ENCODE data around the gene MARCHF9. TPM values are rescaled to one million over a fixed set of nuclear protein-coding genes. Genes with fewer than 3 reads are reported as not detected.
"Not testable (repeated sequence)": the region's sequence is repeated elsewhere in the genome, so short reads cannot be mapped to it uniquely, and the experiment has no call there.

The MARCHF9 gene
- polyA plus RNA-seq, 3 donors from 2014 or later = 1.7 to 4.4 (median 3.7) TPM

- no peaks in the 10 kb centered on the region for H3K9me3 Mint-ChIP-seq
- H3K4me3 Mint-ChIP-seq = no peak overlapping the region
- no peak overlapping the region for H3K27ac Mint-ChIP-seq
- no peak for DNase-seq
- peaks cover 19 to 27% (median 26%) of the 10 kb centered on the region in 3 donors for H3K27me3 Mint-ChIP-seq (ENCODE audit: low read depth in 3 of 3)
- peaks cover 39 to 48% of the 10 kb centered on the region in 2 donors for H3K4me1 Mint-ChIP-seq
- peaks cover 5 to 9% (median 6%) of the 10 kb centered on the region in 3 donors for H3K36me3 Mint-ChIP-seq
Measured at GRCh38 chr12:57767876-57768275, 13.0 kb downstream of the MARCHF9 start.

- Mint-ChIP-seq H3K27ac (peak overlapping the region in 1 of 6 donors; percentile 15), H3K4me3 (peak overlapping the region in 4 of 5 donors; percentile 0 to 51 (median 48)), H3K9me3 (no peaks in the 10 kb centered on the region), H3K4me1 (peaks cover 34 to 46% of the 10 kb centered on the region in 2 donors), H3K27me3 (ENCODE audit: low read depth in 3 of 3) (peaks cover 10 to 19% (median 13%) of the 10 kb centered on the region in 3 donors), H3K36me3 (peaks cover 5 to 9% (median 6%) of the 10 kb centered on the region in 3 donors)
- no peak for DNase-seq
Measured at GRCh38 chr12:57769594-57769993, 14.7 kb downstream of the MARCHF9 start.

DNA sequence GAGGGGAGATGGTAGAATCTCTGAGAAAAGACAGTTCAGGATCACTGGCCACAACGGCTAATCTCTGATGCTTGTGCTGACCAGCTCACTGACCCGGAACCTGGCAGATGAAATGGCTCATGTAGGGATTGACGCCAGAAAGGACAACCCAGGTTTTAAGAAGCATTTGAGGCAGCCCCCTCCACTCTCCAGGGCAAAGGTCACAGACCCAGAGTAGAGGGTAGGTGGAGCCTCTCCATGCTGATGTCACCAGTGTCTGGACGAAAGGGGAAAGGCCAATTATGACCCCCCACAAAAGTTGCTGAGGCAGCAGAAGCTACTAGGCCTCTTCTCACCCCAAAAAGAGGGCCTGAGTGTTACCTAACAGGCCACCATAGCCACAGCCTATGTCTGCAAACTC is 15.8 kb downstream of the MARCHF9 start:
- Mint-ChIP-seq H3K27ac (peak overlapping the region in 2 of 6 donors; percentile 6 to 21), H3K4me3 (peak overlapping the region; percentile 19 to 94 (median 40))

DNA sequence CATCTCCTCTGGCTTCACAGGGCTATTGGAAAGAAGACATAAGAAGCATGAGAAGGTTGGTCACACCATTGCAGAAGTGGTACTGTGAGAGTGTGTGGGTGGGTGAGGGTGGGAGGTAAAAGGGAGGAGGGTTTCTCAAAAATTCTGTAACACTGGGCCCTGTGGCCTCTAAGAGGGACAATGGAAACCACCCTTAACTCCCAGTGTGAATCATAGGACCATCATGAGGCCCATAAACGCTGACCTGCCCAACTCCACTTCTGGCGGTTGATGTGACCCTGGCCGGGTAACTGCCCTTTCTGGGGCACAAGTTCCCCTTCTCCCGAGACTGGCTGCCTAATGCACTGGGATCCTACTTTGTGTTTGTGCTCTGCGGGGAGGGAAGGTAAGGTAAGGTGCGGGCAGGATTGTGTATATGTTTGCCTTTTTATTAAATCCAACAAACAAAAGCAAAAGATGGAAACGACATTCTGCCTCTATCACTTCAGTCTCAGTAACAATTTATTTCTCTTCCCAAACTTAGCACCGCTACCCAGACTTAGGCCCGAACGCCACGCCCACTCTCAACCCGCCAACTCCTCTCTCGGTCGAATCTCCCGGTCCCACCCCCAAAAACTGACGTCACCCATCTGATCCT is 16.5 kb downstream of the MARCHF9 start:
- Mint-ChIP-seq H3K27ac (peak overlapping the region; percentile 92 to 96 (median 92)), H3K4me1 (peaks cover 17 to 29% of the 10 kb centered on the region in 2 donors), H3K9me3 (no peaks in the 10 kb centered on the region), H3K4me3 (peak overlapping the region; percentile 94 to 99 (median 97)), H3K36me3 (peaks cover 6 to 10% (median 9%) of the 10 kb centered on the region in 3 donors), H3K27me3 (ENCODE audit: low read depth in 3 of 3) (peaks cover 4 to 12% (median 7%) of the 10 kb centered on the region in 3 donors)
- DNase-seq = no peak

More for the DNA sequence above, 15.8 kb downstream of the MARCHF9 start:
- no peak for DNase-seq
- Mint-ChIP-seq H3K4me1 (peaks cover 23 to 35% of the 10 kb centered on the region in 2 donors), H3K9me3 (no peaks in the 10 kb centered on the region), H3K36me3 (peaks cover 6 to 9% (median 7%) of the 10 kb centered on the region in 3 donors), H3K27me3 (ENCODE audit: low read depth in 3 of 3) (peaks cover 7 to 15% (median 8%) of the 10 kb centered on the region in 3 donors)

GRCh38 chr12:57771873-57772428 is 17.0 kb downstream of the MARCHF9 start, which contains the start of gene METTL1:
Gene METTL1 (minus strand): TSS chr12:57772105. CDS start chr12:57772083, 22 bp downstream.
- no peaks in the 10 kb centered on the region for H3K9me3 Mint-ChIP-seq
- H3K27ac Mint-ChIP-seq = peak within 1 kb of the TSS; percentile 92 to 96 (median 92)
- peak; percentile 85 to 86 (median 86) for DNase-seq
- H3K4me1 Mint-ChIP-seq = peaks cover 11 to 23% of the 10 kb centered on the region in 2 donors
- peak within 1 kb of the TSS; percentile 94 to 99 (median 97) for H3K4me3 Mint-ChIP-seq
- peaks cover 6 to 12% (median 9%) of the 10 kb centered on the region in 3 donors for H3K36me3 Mint-ChIP-seq
- peaks cover 0 to 11% (median 5%) of the 10 kb centered on the region in 3 donors for H3K27me3 Mint-ChIP-seq (ENCODE audit: low read depth in 3 of 3)

DNA sequence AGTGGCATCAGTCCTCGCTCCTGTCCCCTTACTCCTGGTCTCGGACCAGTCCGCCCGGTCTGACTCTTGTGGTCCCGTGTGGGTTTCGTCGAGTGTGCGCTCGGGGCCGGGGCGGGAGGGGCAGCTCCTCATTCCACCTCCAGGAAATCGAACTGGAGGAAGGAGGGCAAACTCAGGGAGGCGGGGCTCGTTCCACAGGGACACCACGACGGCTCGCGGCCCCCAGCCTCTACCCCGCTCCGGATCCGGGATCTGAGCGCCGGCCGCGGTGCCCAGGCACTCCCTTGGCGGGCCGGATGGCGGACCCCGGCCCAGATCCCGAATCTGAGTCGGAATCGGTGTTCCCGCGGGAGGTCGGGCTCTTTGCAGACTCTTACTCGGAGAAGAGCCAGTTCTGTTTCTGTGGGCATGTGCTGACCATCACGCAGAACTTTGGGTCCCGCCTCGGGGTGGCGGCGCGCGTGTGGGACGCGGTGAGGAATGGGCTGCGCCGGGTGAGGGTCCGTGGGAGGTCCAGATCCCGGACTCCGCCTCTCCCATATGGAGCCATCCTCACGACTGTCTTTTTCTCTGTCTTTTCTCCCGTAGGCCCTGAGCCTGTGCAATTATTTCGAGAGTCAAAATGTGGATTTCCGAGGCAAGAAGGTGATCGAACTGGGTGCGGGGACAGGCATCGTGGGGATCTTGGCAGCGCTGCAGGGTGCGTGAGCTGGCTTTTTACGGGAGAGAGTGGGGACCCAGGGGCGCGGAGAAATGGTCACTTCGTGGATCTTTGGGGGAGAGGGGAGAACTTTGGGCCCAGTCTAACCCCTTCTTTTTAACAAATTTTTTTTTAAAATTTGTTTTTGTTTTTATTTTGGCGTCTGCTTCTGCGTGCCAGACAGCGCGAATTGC is 17.8 kb downstream of the MARCHF9 start, which contains the start of gene EEF1AKMT3:
EEF1AKMT3 (plus strand) TSS at position 186 of the 894 bp plus-strand sequence; CDS start at position 297, 111 bp downstream.
- H3K9me3 Mint-ChIP-seq = no peaks in the 10 kb centered on the region
- H3K4me1 Mint-ChIP-seq = peaks cover 11 to 23% of the 10 kb centered on the region in 2 donors
- H3K27ac Mint-ChIP-seq = peak within 1 kb of the TSS; percentile 92 to 96 (median 92)
- H3K36me3 Mint-ChIP-seq = peaks cover 6 to 16% (median 9%) of the 10 kb centered on the region in 3 donors
- peak within 1 kb of the TSS; percentile 94 to 99 (median 97) for H3K4me3 Mint-ChIP-seq
- H3K27me3 Mint-ChIP-seq (ENCODE audit: low read depth in 3 of 3) = peaks cover 2 to 11% (median 5%) of the 10 kb centered on the region in 3 donors
- peak in 1 of 3 donors; percentile 16 for DNase-seq

GRCh38 chr12:57774634-57775033 is 19.7 kb downstream of the MARCHF9 start:
- Mint-ChIP-seq H3K4me1 (peaks cover 11 to 23% of the 10 kb centered on the region in 2 donors), H3K4me3 (peak overlapping the region in 1 of 5 donors; percentile 3), H3K36me3 (peaks cover 0 to 22% (median 2%) of the 10 kb centered on the region in 3 donors)
- not testable (repeated sequence) for H3K9me3 Mint-ChIP-seq; H3K27ac Mint-ChIP-seq; DNase-seq; H3K27me3 Mint-ChIP-seq (ENCODE audit: low read depth in 3 of 3)

- Mint-ChIP-seq H3K4me3 (peak overlapping the region in 1 of 5 donors; percentile 18), H3K9me3 (no peaks in the 10 kb centered on the region), H3K4me1 (peaks cover 11 to 19% of the 10 kb centered on the region in 2 donors), H3K27me3 (ENCODE audit: low read depth in 3 of 3) (peaks cover 5 to 8% (median 6%) of the 10 kb centered on the region in 3 donors), H3K36me3 (peaks cover 0 to 18% (median 2%) of the 10 kb centered on the region in 3 donors), H3K27ac (no peak overlapping the region)
- DNase-seq = no peak
Measured at GRCh38 chr12:57775044-57775443, 20.1 kb downstream of the MARCHF9 start.

DNA sequence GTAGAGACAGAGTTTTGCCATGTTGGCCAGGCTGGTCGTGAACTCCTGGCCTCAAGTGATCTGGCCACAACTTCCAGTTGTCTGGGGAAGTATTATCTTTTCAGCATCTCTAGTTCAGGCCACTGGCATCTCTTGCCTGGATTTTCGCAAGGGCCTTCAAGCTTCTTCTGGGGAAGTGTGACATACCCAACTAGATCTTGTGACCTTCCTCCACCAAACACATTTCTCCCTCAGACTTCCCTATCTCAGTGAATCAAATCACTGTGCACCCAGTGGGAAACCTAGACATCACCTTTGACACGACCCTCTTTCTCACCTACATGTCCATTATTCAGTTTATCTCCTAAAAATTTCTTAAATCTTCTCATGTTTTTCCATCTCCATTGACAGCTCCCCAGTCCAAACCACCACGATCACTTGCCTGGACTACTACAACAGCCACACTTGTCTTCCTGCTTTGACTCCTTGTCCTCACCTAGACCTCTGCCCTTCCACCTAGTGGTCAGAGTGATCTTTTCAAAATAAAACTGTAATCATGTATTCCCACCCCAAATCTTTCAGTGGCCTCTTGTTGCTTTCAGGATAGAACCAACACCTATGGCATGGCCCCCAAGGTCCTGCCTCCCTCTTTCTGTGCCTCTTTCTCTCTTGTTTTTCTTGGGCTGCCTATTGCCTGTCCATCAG is 20.8 kb downstream of the MARCHF9 start:
- peaks cover 11 to 17% of the 10 kb centered on the region in 2 donors for H3K4me1 Mint-ChIP-seq
- peak overlapping the region in 2 of 6 donors; percentile 13 to 14 for H3K27ac Mint-ChIP-seq
- H3K4me3 Mint-ChIP-seq = peak overlapping the region in 1 of 5 donors; percentile 7
- no peaks in the 10 kb centered on the region for H3K9me3 Mint-ChIP-seq
- DNase-seq = no peak
- H3K36me3 Mint-ChIP-seq = peaks cover 0 to 16% (median 2%) of the 10 kb centered on the region in 3 donors
- peaks cover 5 to 8% (median 6%) of the 10 kb centered on the region in 3 donors for H3K27me3 Mint-ChIP-seq (ENCODE audit: low read depth in 3 of 3)

DNA sequence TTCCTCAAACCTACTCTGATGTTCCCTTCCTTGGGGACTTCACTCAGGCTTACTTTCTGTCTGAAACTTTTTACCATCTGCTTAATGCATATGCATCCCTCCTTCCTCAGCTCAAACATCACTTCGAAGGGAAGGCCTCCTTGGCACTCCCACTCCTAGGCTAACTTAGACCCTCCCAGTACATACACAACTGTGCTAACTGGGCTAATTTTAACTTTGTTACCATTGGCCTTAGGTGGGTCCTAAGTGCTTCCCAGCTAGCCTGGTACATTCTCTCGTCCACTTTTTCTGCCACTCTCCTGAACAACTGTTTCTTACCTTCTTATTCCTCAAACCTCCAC is 21.3 kb downstream of the MARCHF9 start:
- peak overlapping the region in 1 of 6 donors; percentile 56 for H3K27ac Mint-ChIP-seq

GRCh38 chr12:57777367-57777766 is 22.5 kb downstream of the MARCHF9 start:
- no peak overlapping the region for H3K4me3 Mint-ChIP-seq
- H3K27ac Mint-ChIP-seq = peak overlapping the region in 1 of 6 donors; percentile 54
- peaks cover 0 to 8% (median 4%) of the 10 kb centered on the region in 3 donors for H3K27me3 Mint-ChIP-seq (ENCODE audit: low read depth in 3 of 3)
- no peak for DNase-seq
- peaks cover 0 to 16% (median 2%) of the 10 kb centered on the region in 3 donors for H3K36me3 Mint-ChIP-seq
- no peaks in the 10 kb centered on the region for H3K9me3 Mint-ChIP-seq
- H3K4me1 Mint-ChIP-seq = peaks cover 15 to 19% of the 10 kb centered on the region in 2 donors

More for the DNA sequence above, 21.3 kb downstream of the MARCHF9 start:
- Mint-ChIP-seq H3K4me3 (peak overlapping the region in 1 of 5 donors; percentile 16), H3K4me1 (peaks cover 11 to 17% of the 10 kb centered on the region in 2 donors), H3K27me3 (ENCODE audit: low read depth in 3 of 3) (peaks cover 5 to 8% (median 6%) of the 10 kb centered on the region in 3 donors), H3K36me3 (peaks cover 0 to 16% (median 2%) of the 10 kb centered on the region in 3 donors), H3K9me3 (no peaks in the 10 kb centered on the region)
- no peak for DNase-seq

DNA sequence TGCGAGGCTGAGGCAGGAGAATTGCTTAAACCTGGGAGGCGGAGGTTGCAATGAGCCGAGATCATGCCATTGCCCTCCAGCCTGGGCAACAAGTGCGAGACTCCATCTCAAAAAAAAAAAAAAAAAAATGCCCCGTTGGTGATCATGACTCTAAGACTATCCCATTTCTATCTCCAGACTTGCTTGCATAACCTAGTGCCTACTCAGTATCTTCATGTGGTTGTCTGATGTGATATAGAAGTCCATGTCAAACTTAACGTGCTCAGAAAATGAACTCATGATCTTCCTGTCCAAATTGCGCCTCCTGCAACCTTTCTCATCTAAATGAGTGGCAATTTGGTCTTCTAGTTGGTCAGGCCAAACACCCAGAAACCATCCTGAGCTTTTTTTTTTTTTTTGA is 23.0 kb downstream of the MARCHF9 start:
- Mint-ChIP-seq H3K9me3 (no peaks in the 10 kb centered on the region), H3K4me3 (no peak overlapping the region), H3K27me3 (ENCODE audit: low read depth in 3 of 3) (peaks cover 5 to 14% (median 9%) of the 10 kb centered on the region in 3 donors), H3K4me1 (peaks cover 18 to 22% of the 10 kb centered on the region in 2 donors), H3K27ac (no peak overlapping the region), H3K36me3 (peaks cover 0 to 16% (median 2%) of the 10 kb centered on the region in 3 donors)
- DNase-seq = no peak
